Upper lobe of right lung (tissue), 1 donor: ENCODE data around the gene RPUSD4. TPM values are rescaled to one million over a fixed set of nuclear protein-coding genes. Genes with fewer than 3 reads are reported as not detected.

Experiments
- ATAC-seq: fragments of 200-7000 bp; cut with Tn5 transposase; one replicate; pipeline ENCODE4 v1.9.1; 2020; ENCODE audit warnings: mild to moderate bottlenecking, moderate library complexity
- DNase-seq: peaks from one replicate; pipeline ENCODE4 v3.0.0-alpha.2; 2020
- H3K27ac ChIP-seq: fragments of 200-600 bp; one replicate; pipeline ENCODE4 v1.8.0; 2022
- H3K27me3 ChIP-seq: fragments of 200-600 bp; one replicate; pipeline ENCODE4 v1.8.0; 2022; ENCODE audit warnings: mild to moderate bottlenecking
- H3K36me3 ChIP-seq: fragments of 200-600 bp; one replicate; pipeline ENCODE4 v1.8.0; 2022
- H3K4me1 ChIP-seq: fragments of 200-600 bp; one replicate; pipeline ENCODE4 v1.8.0; 2022
- H3K4me3 ChIP-seq: fragments of 200-600 bp; one replicate; pipeline ENCODE4 v1.8.0; 2022; ENCODE audit warnings: mild to moderate bottlenecking
- H3K9me3 ChIP-seq: fragments of 200-600 bp; one replicate; pipeline ENCODE4 v1.8.0; 2022
- CTCF ChIP-seq: fragments of 200-600 bp; IDR thresholded peaks from one replicate; pipeline ENCODE4 v1.8.0; 2022; ENCODE audit warnings: antibody characterized with exemption
- intact Hi-C: fragments of 100-400 bp; cut with DNase I; formaldehyde crosslinking; loops from one replicate; pipeline ENCODE4 v1.11.0; 2022
- total RNA-seq: library from RNA; stranded (reverse); fragmentation: NEBNext Ultra II Directional; extraction: Animal tissue kit (Norgen Biotek cat#: 25700); gene quantifications from one replicate; pipeline ENCODE4 v1.2.1, GENCODE V29; 2021
- donor health status: DM: no; HTN: yes; CAD: no; lungs with severe emphysema.

Gene RPUSD4
- total RNA-seq, 1 donor from 2014 or later: 21.6 TPM

- ATAC-seq: no peak
- Histone ChIP-seq H3K27me3 (no peaks in the 10 kb centered on the region), H3K4me1 (no peaks in the 10 kb centered on the region), H3K27ac (no peak overlapping the region), H3K36me3 (no peaks in the 10 kb centered on the region), H3K9me3 (no peaks in the 10 kb centered on the region), H3K4me3 (no peak overlapping the region)
- intact Hi-C loops: no loop called here
- DNase-seq: no peak
- no peak for TF ChIP-seq CTCF
Measured at GRCh38 chr11:126157326-126158030, 54.0 kb downstream of the RPUSD4 start.

GRCh38 chr11:126156814-126157213 is 54.6 kb downstream of the RPUSD4 start:
- no peaks in the 10 kb centered on the region for H3K27me3 ChIP-seq
- intact Hi-C loops: no loop called here
- ATAC-seq: no peak

GRCh38 chr11:126155402-126156187 is 55.9 kb downstream of the RPUSD4 start:
- intact Hi-C loops: no loop called here
- H3K4me3 ChIP-seq: no peak overlapping the region
- DNase-seq (no peak), ATAC-seq (no peak)
- no peak overlapping the region for H3K27ac ChIP-seq
- no peaks in the 10 kb centered on the region for H3K36me3 ChIP-seq
- no peaks in the 10 kb centered on the region for H3K4me1 ChIP-seq
- H3K9me3 ChIP-seq: no peaks in the 10 kb centered on the region
- no peaks in the 10 kb centered on the region for H3K27me3 ChIP-seq
- no peak for TF ChIP-seq CTCF

More at GRCh38 chr11:126156814-126157213, 54.6 kb downstream of the RPUSD4 start:
- DNase-seq: no peak
- H3K4me3 ChIP-seq: no peak overlapping the region
- TF ChIP-seq CTCF: no peak
- H3K4me1 ChIP-seq: no peaks in the 10 kb centered on the region
- no peaks in the 10 kb centered on the region for H3K36me3 ChIP-seq
- no peak overlapping the region for H3K27ac ChIP-seq
- no peaks in the 10 kb centered on the region for H3K9me3 ChIP-seq

- intact Hi-C loops: no loop called here
- ATAC-seq (no peak), DNase-seq (no peak)
- Histone ChIP-seq H3K27me3 (no peaks in the 10 kb centered on the region), H3K9me3 (no peaks in the 10 kb centered on the region), H3K27ac (no peak overlapping the region), H3K36me3 (no peaks in the 10 kb centered on the region), H3K4me1 (no peaks in the 10 kb centered on the region), H3K4me3 (no peak overlapping the region)
- TF ChIP-seq CTCF: no peak
Measured at GRCh38 chr11:126154691-126155090, 56.8 kb downstream of the RPUSD4 start.

GRCh38 chr11:126153972-126154371 is 57.5 kb downstream of the RPUSD4 start:
- no peak for DNase-seq
- no peaks in the 10 kb centered on the region for H3K4me1 ChIP-seq
- no peak overlapping the region for H3K4me3 ChIP-seq
- H3K27ac ChIP-seq: no peak overlapping the region
- no peaks in the 10 kb centered on the region for H3K36me3 ChIP-seq
- intact Hi-C loops: no loop called here
- TF ChIP-seq CTCF: no peak
- no peaks in the 10 kb centered on the region for H3K9me3 ChIP-seq
- no peak for ATAC-seq
- no peaks in the 10 kb centered on the region for H3K27me3 ChIP-seq
